Gastrocnemius medialis (tissue), 4 donors: Measurements from ENCODE around the gene CTCF. TPM values are rescaled to one million over a fixed set of nuclear protein-coding genes. Genes with fewer than 3 reads are reported as not detected.

Source experiments
- ATAC-seq, 2 donors: fragments of 150-250 bp; one replicate each; pipeline ENCODE4 v1.9.1; 2016
- DNase-seq, 2 donors: peaks; one replicate each; pipeline ENCODE4 v3.0.0-alpha.2; 2019
- H3K27ac ChIP-seq, 4 donors: fragments of 200-600 bp; sonication (generic); 1 replicate in 1 of 4; 2 replicates in 3 of 4; pipeline ENCODE4 v1.5.1; 2016 to 2018; ENCODE audit warnings: mild to moderate bottlenecking in 2 of 4, moderate library complexity in 1 of 4
- H3K27me3 ChIP-seq, 3 donors: fragments of 200-600 bp; sonication (generic) in 2 of 3; 1 replicate in 1 of 3; 2 replicates in 2 of 3; pipeline versions ENCODE4 v1.5.1 to v1.6.0; 2016 to 2019; ENCODE audit warnings: mild to moderate bottlenecking in 1 of 3, moderate library complexity in 1 of 3
- H3K36me3 ChIP-seq, 2 donors: fragments of 200-600 bp; sonication (generic) in 1 of 2; one replicate each; pipeline ENCODE4 v1.5.1; 2017 to 2018
- H3K4me1 ChIP-seq, 2 donors: fragments of 200-600 bp; sonication (generic) in 1 of 2; one replicate each; pipeline ENCODE4 v1.5.1; 2016 to 2017; ENCODE audit warnings: mild to moderate bottlenecking in 2 of 2
- H3K4me3 ChIP-seq, 4 donors: fragments of 200-600 bp; sonication (generic) in 3 of 4; 1 replicate in 1 of 4; 2 replicates in 3 of 4; pipeline ENCODE4 v1.5.1; 2016 to 2019; ENCODE audit warnings: mild to moderate bottlenecking in 2 of 4
- H3K9me3 ChIP-seq, 3 donors: fragments of 200-600 bp; sonication (generic) in 2 of 3; 1 replicate in 1 of 3; 2 replicates in 2 of 3; pipeline ENCODE4 v1.5.1; 2016 to 2019
- POLR2A ChIP-seq, 2 donors: fragments of 450-650 bp; IDR thresholded peaks; one replicate each; pipeline ENCODE4 v1.6.1; 2017; ENCODE audit warnings: antibody characterized with exemption in 2 of 2, mild to moderate bottlenecking in 2 of 2, moderate library complexity in 2 of 2
- in situ Hi-C, 4 donors: fragments of 200-750 bp; cut with MboI; loops; one replicate each; pipeline versions ENCODE4 v1.15.0 to v1.8.0; 2017; ENCODE audit warnings: low sequenced_read_pairs in 4 of 4
- intact Hi-C: fragments of 100-400 bp; cut with DNase I; formaldehyde crosslinking; loops from one replicate; pipeline ENCODE4 v1.15.1; 2023; ENCODE audit warnings: low total_unique reads
- total RNA-seq, 4 donors: library from RNA; depleted of rRNA; stranded (reverse); fragments of >200 nt; gene quantifications; one replicate each; pipeline versions ENCODE4 v1.1.0 to v1.2.3, GENCODE V29; 2016
- TF ChIP-seq, protein P1 (sequence below), 5 experiments: fragments of 450-650 bp in 3 of 5; fragments of 200-600 bp in 2 of 5; sonication (generic) in 2 of 5; IDR thresholded peaks in 4 of 5; conservative IDR thresholded peaks in 1 of 5; 1 replicate in 4 of 5; 2 replicates in 1 of 5; pipeline ENCODE4 v1.5.1; 2016 to 2019; ENCODE audit warnings: antibody characterized with exemption in 5 of 5, mild to moderate bottlenecking in 3 of 5, moderate library complexity in 3 of 5

Gene CTCF
- total RNA-seq, 4 donors from 2014 or later = 25.9 to 35.9 (median 30.3) TPM

DNA sequence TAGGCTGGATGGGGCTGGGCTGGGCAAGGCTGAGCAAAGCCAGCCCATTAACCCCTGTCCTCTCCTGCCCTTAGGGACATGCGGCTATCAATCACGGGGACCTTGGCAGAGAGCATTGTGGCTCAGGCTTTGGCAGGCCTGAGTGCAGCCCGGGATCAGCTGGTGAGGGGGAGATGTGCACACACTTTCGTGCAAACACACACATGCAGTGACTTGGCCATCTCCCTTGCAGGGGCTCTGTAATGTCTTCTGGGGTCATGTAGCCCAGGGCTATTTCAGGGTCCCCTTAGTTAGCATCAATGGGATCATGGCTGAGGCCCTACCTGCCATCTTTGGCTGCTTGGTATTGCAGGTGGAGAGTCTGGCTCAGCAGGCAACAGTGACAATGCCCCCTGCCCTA, 89.5 kb downstream of the CTCF start:
- TF ChIP-seq, protein P1, sequence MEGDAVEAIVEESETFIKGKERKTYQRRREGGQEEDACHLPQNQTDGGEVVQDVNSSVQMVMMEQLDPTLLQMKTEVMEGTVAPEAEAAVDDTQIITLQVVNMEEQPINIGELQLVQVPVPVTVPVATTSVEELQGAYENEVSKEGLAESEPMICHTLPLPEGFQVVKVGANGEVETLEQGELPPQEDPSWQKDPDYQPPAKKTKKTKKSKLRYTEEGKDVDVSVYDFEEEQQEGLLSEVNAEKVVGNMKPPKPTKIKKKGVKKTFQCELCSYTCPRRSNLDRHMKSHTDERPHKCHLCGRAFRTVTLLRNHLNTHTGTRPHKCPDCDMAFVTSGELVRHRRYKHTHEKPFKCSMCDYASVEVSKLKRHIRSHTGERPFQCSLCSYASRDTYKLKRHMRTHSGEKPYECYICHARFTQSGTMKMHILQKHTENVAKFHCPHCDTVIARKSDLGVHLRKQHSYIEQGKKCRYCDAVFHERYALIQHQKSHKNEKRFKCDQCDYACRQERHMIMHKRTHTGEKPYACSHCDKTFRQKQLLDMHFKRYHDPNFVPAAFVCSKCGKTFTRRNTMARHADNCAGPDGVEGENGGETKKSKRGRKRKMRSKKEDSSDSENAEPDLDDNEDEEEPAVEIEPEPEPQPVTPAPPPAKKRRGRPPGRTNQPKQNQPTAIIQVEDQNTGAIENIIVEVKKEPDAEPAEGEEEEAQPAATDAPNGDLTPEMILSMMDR (IDR thresholded peaks at IDR 0.05 in 4 of 5, conservative IDR thresholded peaks at IDR 0.05 in 1 of 5) = no peak
- no peak for TF ChIP-seq POLR2A (IDR thresholded peaks at IDR 0.05)
- DNase-seq = no peak
- intact Hi-C loops (no loop called here), in situ Hi-C loops (loop anchor here in 1 of 4 donors (10.0 kb wide), 1 partner anchor 127 kb away; the partner anchor contains the start of gene RIPOR1)
- peaks cover 67 to 74% (median 72%) of the 10 kb centered on the region in 3 donors for H3K27me3 ChIP-seq
- H3K4me1 ChIP-seq = peaks cover 4 to 6% of the 10 kb centered on the region in 2 donors
- no peak overlapping the region for H3K4me3 ChIP-seq
- H3K9me3 ChIP-seq = no peaks in the 10 kb centered on the region
- no peak overlapping the region for H3K27ac ChIP-seq
- ATAC-seq = no peak
- H3K36me3 ChIP-seq = no peaks in the 10 kb centered on the region

GRCh38 chr16:67652578-67653127, 90.3 kb downstream of the CTCF start:
- H3K4me3 ChIP-seq = peak overlapping the region in 2 of 4 donors; percentile 24 to 27
- intact Hi-C loops = no loop called here
- no peak for DNase-seq
- peaks cover 4 to 6% of the 10 kb centered on the region in 2 donors for H3K4me1 ChIP-seq
- H3K27me3 ChIP-seq = peaks cover 64 to 65% (median 65%) of the 10 kb centered on the region in 3 donors
- no peaks in the 10 kb centered on the region for H3K9me3 ChIP-seq
- H3K27ac ChIP-seq = no peak overlapping the region
- TF ChIP-seq POLR2A (IDR thresholded peaks at IDR 0.05) = no peak
- TF ChIP-seq, protein P1 (IDR thresholded peaks at IDR 0.05 in 4 of 5, conservative IDR thresholded peaks at IDR 0.05 in 1 of 5) = no peak
- no peak for ATAC-seq
- in situ Hi-C loops = loop anchor here in 1 of 4 donors (10.0 kb wide), 1 partner anchor 128 kb away; the partner anchor contains the start of gene RIPOR1
- H3K36me3 ChIP-seq = no peaks in the 10 kb centered on the region

DNA sequence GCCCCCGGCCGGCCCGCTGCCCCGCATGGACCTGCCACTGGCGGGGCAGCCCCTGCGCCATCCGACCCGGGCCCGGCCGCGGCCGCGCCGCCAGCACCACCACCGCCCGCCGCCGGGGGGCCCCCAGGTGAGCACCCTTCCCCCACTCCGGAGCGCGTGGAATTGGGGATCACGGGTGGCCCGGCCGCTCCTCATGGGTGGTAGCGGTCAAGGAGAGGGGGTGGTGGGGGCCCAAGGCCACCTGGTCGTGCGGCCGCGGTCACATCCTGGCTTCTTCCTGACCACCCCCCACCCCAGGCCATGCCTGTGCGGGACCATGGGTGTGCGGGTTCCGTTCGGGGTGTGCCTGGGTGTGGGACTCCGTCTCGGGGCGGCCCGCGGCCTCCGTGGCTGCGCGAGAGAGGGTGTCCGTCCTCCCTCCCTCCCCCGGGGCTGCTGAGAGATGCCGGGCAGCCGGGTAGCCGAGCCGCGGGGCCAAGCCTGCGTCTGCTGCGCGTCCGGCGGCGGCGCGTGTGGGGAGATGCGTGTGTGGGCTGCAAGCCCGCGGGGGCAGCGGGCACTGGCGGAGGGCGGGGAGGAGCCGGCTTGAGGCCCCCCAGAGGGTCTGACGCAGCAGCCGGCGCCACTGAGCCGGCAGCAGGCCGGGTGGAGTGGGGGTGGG, 90.9 kb downstream of the CTCF start:
- ATAC-seq (no peak), DNase-seq (no peak)
- in situ Hi-C loops (loop anchor here in 1 of 4 donors (10.0 kb wide), 1 partner anchor 128 kb away; the partner anchor contains the start of gene RIPOR1), intact Hi-C loops (no loop called here)
- Histone ChIP-seq H3K27ac (no peak overlapping the region), H3K4me1 (peaks cover 4 to 6% of the 10 kb centered on the region in 2 donors), H3K27me3 (peaks cover 58 to 60% (median 59%) of the 10 kb centered on the region in 3 donors), H3K36me3 (no peaks in the 10 kb centered on the region), H3K9me3 (no peaks in the 10 kb centered on the region), H3K4me3 (peak overlapping the region in 3 of 4 donors; percentile 27 to 28 (median 27))
- TF ChIP-seq, protein P1 (IDR thresholded peaks at IDR 0.05 in 4 of 5, conservative IDR thresholded peaks at IDR 0.05 in 1 of 5) = peak; percentile 6 to 42 (median 17)
- TF ChIP-seq POLR2A (IDR thresholded peaks at IDR 0.05) = no peak

DNA sequence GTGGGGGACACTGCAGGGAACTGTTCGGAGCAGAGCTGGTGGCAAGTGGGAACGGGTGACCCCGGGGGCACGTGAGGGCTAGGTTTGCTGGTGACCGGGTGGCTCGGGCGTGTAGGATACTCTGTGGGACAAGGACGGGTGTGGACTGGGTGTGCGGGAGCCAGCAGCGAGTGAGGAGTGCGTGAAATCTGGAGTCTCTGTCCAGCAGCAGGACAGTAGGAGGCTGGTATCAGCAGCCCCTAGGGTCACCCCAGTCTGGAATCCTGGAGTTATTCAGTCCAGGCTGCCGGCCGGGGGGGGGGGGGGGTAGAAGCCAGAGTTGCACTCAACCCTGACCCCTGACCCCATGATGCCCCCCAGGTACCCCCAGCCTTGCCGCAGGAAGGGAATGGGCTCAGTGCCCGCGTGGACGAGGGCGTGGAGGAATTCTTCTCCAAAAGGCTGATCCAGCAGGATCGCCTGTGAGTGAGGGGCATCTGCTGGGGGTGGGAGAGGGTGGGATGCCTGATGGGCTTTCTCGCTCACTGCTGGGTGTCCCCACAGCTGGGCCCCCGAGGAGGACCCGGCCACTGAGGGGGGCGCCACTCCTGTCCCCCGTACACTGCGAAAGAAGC, 91.6 kb downstream of the CTCF start:
- DNase-seq (no peak), ATAC-seq (no peak)
- no peak for TF ChIP-seq POLR2A (IDR thresholded peaks at IDR 0.05)
- TF ChIP-seq, protein P1 (IDR thresholded peaks at IDR 0.05 in 4 of 5, conservative IDR thresholded peaks at IDR 0.05 in 1 of 5) = no peak
- Histone ChIP-seq H3K4me3 (peak overlapping the region in 1 of 4 donors; percentile 28), H3K4me1 (peaks cover 7 to 9% of the 10 kb centered on the region in 2 donors), H3K36me3 (no peaks in the 10 kb centered on the region), H3K27ac (no peak overlapping the region), H3K9me3 (no peaks in the 10 kb centered on the region), H3K27me3 (peaks cover 51 to 54% (median 53%) of the 10 kb centered on the region in 3 donors)
- in situ Hi-C loops (loop anchor here in 1 of 4 donors (10.0 kb wide), 1 partner anchor 129 kb away; the partner anchor contains the start of gene RIPOR1), intact Hi-C loops (no loop called here)
